Measurements from ENCODE around the gene ARHGAP1.

DNA sequence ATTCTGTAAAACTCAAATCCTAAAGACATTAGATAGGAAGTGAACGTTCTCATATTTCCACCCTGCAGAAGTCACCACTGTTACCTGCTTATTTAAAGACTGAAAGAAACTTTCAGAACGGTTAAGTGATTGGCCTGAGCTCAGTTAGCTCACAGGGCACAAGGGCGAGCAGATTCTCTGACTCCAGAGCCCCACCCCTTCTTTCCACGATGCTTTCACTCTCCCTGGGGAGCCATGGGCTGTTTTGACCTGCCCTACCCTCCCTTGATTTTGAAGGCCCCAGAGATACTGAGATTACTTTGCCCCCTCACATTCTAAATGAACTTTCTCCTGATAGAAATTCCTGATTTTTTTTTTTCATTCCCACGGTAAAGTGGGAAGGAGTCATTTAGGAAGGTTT, 33.9 kb downstream of the ARHGAP1 start:
- TF ChIP-seq, protein P1, sequence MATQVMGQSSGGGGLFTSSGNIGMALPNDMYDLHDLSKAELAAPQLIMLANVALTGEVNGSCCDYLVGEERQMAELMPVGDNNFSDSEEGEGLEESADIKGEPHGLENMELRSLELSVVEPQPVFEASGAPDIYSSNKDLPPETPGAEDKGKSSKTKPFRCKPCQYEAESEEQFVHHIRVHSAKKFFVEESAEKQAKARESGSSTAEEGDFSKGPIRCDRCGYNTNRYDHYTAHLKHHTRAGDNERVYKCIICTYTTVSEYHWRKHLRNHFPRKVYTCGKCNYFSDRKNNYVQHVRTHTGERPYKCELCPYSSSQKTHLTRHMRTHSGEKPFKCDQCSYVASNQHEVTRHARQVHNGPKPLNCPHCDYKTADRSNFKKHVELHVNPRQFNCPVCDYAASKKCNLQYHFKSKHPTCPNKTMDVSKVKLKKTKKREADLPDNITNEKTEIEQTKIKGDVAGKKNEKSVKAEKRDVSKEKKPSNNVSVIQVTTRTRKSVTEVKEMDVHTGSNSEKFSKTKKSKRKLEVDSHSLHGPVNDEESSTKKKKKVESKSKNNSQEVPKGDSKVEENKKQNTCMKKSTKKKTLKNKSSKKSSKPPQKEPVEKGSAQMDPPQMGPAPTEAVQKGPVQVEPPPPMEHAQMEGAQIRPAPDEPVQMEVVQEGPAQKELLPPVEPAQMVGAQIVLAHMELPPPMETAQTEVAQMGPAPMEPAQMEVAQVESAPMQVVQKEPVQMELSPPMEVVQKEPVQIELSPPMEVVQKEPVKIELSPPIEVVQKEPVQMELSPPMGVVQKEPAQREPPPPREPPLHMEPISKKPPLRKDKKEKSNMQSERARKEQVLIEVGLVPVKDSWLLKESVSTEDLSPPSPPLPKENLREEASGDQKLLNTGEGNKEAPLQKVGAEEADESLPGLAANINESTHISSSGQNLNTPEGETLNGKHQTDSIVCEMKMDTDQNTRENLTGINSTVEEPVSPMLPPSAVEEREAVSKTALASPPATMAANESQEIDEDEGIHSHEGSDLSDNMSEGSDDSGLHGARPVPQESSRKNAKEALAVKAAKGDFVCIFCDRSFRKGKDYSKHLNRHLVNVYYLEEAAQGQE (IDR thresholded peaks at IDR 0.05; ENCODE audit: insufficient read depth in 1 of 2, low read depth in 2 of 2, low read length in 1 of 2), result no peak
- TF ChIP-seq, protein P2, sequence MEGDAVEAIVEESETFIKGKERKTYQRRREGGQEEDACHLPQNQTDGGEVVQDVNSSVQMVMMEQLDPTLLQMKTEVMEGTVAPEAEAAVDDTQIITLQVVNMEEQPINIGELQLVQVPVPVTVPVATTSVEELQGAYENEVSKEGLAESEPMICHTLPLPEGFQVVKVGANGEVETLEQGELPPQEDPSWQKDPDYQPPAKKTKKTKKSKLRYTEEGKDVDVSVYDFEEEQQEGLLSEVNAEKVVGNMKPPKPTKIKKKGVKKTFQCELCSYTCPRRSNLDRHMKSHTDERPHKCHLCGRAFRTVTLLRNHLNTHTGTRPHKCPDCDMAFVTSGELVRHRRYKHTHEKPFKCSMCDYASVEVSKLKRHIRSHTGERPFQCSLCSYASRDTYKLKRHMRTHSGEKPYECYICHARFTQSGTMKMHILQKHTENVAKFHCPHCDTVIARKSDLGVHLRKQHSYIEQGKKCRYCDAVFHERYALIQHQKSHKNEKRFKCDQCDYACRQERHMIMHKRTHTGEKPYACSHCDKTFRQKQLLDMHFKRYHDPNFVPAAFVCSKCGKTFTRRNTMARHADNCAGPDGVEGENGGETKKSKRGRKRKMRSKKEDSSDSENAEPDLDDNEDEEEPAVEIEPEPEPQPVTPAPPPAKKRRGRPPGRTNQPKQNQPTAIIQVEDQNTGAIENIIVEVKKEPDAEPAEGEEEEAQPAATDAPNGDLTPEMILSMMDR (IDR thresholded peaks at IDR 0.05), result no peak
- TF ChIP-seq POLR2AphosphoS5 (IDR thresholded peaks at IDR 0.05; ENCODE audit: low read depth, low read length), result no peak
- no peak for TF ChIP-seq SIN3A (IDR thresholded peaks at IDR 0.05; ENCODE audit: borderline replicate concordance, insufficient read depth, low read depth, low read length)

All from Panc1 (cell line).